Measurements from ENCODE around the gene ZNF32.

- TF ChIP-seq CTCF (IDR thresholded peaks at IDR 0.05) (no peak), POLR2AphosphoS5 (IDR thresholded peaks at IDR 0.05) (no peak), POLR2A (IDR thresholded peaks at IDR 0.05; ENCODE audit: low read depth) (no peak)
Measured at GRCh38 chr10:43649185-43649523, 473 bp upstream of the ZNF32 start.
